ENCODE results near the gene MRC2.

MRC2 gene

GRCh38 chr17:62664336-62665120 is 37.1 kb downstream of the MRC2 start:
- DNase-seq = no peak

DNA sequence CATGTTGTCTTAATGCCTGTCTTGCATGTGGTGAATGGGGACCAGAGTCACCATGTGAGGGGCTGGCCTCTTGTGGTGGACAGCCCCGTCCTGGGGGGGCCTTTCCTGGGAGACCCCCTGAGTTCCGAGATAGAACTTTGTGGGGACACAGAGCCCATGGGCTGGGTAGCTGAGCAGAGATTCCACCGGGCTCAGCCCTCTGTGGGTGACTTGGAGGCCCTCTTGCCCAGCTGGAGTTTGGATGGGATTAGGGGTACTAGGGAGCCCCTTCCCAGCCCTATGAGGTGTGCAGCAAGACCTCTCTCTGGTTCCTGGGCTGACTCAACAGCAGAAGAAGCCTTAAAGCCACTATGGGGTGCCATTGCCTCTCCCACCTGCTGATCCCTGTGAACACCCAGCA is 38.1 kb downstream of the MRC2 start:
- DNase-seq = no peak

GRCh38 chr17:62666061-62666800 is 38.8 kb downstream of the MRC2 start:
- DNase-seq = no peak

GRCh38 chr17:62666801-62667591 is 39.5 kb downstream of the MRC2 start:
- no peak for DNase-seq

GRCh38 chr17:62668091-62668804 is 40.8 kb downstream of the MRC2 start:
- no peak for DNase-seq

- DNase-seq = no peak
Observed at GRCh38 chr17:62670202-62670821, 42.8 kb downstream of the MRC2 start.

- DNase-seq = no peak
Observed at GRCh38 chr17:62671553-62671952, 44.1 kb downstream of the MRC2 start.

DNA sequence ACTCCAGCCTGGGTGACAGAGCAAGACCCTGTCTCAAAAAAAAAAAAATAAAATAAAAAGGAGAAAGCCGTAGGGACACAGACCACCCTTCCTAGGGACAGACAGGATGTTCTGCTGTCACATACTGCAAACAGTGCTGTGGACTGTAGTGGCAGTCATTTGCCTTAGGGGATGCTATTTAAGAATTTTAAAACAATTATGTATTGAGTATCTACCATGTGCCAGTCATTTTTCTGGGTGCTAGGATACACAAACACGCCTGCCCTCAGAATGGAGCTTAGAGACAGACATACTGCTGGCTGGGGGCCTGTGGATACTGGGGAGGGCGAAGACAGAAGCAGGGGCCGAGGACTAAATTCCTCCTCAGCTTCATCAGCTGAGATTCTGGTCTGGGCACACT is 45.5 kb downstream of the MRC2 start:
- no peak for DNase-seq

DNA sequence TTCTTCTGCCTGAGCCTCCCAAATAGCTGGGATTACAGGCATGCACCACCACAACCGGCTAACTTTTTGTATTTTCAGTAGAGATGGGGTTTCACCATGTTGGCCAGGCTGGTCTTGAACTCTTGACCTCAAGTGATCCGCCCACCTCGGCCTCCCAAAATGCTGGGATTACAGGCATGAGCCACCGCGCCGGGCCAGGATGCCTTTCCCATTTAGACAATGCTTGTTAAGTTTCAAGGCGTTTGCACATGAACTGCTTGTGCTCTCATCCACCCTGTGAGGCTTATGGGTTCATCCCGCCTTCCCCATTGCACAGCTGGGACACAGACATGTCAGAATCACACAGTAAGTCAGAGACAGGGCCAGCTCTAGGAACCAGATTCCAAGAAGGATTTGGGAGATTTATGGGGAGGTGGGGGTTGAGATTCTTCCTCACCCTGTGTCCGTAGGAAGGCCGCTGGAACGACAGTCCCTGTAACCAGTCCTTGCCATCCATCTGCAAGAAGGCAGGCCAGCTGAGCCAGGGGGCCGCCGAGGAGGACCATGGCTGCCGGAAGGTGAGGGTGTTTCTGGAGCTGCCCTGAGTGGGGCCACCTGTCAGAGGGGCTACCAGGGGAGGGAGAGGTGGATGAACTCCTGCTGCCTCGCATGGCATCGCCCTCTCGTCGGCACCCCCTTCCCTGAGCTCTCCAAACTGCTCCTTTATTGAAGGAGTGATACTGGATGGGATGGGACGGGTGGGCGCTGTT is 46.3 kb downstream of the MRC2 start:
- DNase-seq = no peak

GRCh38 chr17:62674363-62674739 is 46.9 kb downstream of the MRC2 start:
- DNase-seq = no peak

DNA sequence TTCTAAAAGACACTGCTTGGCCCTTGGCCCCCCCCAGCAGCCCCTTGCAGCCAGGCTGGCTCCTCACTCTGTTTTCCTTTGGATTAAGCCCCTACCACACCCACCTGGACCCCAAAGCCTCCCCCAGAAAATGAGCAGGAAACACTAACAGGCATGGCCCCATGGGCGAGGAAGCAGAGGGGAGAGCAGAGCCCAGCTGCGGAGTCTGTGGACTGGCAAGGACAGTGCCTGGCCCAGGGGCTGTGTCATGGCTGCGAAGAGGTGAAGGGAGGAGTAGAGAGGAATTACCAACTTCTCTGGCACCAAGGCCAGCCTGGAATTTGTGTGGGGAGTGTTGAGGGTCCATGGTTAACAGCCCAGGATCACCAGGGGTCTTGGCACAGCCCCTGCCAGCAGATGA is 47.4 kb downstream of the MRC2 start:
- no peak for DNase-seq

DNA sequence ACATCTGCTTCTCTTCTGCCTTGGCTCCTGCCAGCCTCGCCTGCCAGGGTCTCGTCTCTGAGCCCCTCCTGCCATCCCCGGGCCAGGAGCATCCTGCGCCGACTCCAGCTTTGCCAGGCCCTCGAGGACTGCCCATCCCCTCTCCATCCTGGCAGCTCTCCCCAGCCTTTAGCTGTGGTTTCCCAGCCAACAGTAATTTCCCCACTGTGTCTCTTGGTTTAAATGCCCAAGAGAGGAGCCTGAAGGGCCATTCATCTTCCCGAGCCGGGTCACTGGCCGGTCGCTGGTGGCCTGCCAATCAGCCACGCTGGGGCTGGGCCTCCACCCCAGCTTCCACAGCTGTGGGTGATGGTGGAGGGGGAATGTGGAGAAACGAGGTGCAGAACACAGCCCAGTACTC is 47.8 kb downstream of the MRC2 start:
- no peak for DNase-seq

GRCh38 chr17:62675701-62676100 is 48.2 kb downstream of the MRC2 start:
- no peak for DNase-seq

DNA sequence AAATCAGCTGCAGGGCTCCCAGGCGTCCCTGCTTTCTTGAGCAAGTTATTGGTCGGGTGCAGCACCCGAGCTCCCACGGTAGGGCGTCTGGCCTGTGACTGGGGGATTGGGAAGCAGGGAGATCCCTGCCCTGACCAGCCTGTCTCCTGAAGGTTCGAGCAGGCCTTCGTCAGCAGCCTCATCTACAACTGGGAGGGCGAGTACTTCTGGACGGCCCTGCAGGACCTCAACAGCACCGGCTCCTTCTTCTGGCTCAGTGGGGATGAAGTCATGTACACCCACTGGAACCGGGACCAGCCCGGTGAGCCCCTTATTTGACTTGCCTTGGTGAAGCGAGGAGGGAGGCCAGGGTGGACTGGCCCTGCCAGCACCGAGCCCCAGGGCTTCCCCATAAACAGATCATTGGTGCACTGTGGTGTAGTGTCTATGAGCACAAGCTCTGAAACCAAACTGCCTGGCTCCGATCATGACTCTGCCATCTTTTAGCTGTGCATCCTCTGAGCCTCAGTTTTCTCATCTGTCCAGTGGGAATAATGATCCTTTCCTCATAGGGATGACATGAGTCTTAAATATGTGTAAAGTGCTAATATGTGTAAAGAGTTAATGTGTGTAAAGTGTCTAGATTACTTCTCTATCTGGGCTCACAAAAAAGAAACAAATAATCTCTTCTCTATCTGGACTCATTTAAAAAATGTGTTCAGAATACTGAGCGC is 48.9 kb downstream of the MRC2 start:
- DNase-seq = no peak

DNA sequence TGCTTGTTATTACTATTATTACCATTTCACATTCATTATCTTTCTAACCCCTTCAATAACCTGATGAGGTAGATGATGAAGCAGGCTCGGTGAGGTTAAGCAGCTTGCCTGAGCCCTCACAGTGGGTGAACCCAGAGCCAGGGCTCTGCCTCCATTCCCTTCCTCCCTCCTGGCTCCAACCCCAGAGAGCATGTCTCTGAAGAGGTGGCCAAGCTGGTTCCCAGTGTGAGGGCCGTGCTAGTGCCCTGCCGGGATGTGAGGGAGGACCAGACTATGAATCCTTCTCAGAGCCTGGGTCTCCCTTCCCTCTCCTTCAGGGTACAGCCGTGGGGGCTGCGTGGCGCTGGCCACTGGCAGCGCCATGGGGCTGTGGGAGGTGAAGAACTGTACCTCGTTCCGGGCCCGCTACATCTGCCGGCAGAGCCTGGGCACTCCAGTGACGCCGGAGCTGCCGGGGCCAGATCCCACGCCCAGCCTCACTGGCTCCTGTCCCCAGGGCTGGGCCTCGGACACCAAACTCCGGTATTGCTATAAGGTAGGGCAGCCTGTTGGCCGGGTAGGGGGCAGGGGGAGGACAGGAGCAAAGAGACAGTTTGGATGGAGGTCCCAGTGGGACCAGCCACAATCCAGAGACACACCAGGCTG is 49.6 kb downstream of the MRC2 start:
- DNase-seq = no peak

GRCh38 chr17:62678214-62678919 is 50.9 kb downstream of the MRC2 start:
- DNase-seq = no peak

- no peak for DNase-seq
Observed at GRCh38 chr17:62679866-62680377, 52.5 kb downstream of the MRC2 start.

- no peak for DNase-seq
Observed at GRCh38 chr17:62680541-62681052, 53.1 kb downstream of the MRC2 start.
